GM18505 (cell line): ENCODE measurements around the gene EZH1.

Experiments
- ATAC-seq: cut with Tn5 transposase; IDR thresholded peaks from one replicate; pipeline ENCODE4 v1.9.1; 2021; ENCODE audit not compliant: unreplicated experiment
- POLR2A ChIP-seq: IDR thresholded peaks from 4 replicates; pipeline ENCODE4 v1.6.1; 2011; ENCODE audit warnings: borderline replicate concordance; ENCODE audit not compliant: insufficient read depth, insufficient read length; ENCODE audit errors: extremely low read depth

Gene EZH1

DNA sequence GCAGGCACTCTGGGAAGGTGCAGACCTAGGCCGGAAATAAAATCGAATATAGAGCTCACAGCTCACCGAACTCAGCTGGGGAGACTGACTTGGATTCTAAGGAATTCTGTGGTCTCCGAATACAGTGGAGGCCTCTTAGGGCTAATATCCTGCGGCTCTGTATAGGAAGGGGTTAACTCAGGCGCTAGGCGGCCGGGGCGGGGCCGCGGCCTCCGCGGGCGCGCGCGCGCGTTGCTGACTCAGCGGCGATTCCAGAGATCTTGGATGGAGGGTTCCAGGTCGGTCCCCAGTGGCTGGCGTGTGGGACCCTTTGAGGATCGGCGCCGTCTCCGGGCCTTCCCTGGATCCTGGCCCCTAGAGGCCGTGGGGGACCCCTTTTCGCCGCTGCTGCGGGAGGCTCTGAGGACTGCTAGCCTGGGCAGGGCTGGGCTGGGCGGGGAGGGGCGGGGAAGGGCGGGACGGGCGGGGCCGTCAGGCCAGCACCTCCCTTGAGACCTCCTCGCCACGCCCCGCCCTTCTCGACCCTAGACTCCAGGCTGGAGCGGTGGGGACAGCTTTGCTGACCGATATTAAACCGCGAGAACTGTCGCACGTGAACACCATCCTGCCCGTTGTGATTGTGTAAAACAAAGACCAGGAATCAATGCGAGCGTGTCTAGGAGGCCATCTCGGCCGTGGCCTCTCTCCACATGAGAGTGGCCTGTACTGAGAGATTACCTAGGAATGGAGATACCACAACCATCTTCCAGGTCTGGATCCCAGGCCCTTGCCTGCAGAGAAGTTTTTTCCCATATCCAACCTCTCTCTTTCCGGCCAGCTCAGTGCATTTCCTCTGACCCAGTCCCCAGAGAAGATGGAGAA, 66.7 kb downstream of the EZH1 start:
- TF ChIP-seq POLR2A: peak; percentile 66
- peak; percentile 26 for ATAC-seq

- no peak for TF ChIP-seq POLR2A
- peak; percentile 58 for ATAC-seq
These were observed 67.6 kb downstream of the EZH1 start for GRCh38 chr17:42677012-42677857.

DNA sequence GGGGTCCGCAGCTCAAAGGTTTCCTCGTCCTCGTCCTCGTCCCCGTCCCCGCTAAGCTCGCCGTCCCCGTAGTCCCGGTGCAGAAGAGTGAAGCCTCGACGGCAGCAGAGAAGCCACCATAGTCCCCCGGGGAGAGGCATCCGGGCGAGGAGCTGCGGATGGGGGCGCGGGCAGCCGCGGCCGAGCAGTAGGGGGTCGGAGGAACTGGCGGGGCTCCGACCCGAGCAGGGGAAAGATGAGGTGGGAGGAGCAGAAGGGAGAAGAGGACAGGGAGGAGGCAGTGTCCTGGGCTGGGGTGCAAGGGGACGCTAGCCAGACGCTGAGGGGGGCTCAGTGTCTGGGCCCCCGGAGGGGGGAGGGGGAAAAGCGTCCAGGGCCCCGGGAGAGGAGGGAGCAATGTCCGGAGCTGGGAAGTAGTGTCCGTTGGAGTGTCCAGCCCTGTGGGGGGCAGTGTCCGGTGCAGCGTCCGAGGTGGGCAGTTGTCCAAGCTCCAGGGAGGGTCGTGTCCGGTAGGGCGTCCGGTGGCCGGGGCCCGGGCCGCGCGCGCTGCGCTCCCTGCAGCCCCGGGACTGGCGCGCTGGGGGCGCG, 68.3 kb downstream of the EZH1 start, which contains the start of gene PLEKHH3:
PLEKHH3 (minus strand) TSS at position 571 of the 588 bp plus-strand sequence; CDS start at position 140, 431 bp downstream.
- peak; percentile 51 for TF ChIP-seq POLR2A
- ATAC-seq: no peak

DNA sequence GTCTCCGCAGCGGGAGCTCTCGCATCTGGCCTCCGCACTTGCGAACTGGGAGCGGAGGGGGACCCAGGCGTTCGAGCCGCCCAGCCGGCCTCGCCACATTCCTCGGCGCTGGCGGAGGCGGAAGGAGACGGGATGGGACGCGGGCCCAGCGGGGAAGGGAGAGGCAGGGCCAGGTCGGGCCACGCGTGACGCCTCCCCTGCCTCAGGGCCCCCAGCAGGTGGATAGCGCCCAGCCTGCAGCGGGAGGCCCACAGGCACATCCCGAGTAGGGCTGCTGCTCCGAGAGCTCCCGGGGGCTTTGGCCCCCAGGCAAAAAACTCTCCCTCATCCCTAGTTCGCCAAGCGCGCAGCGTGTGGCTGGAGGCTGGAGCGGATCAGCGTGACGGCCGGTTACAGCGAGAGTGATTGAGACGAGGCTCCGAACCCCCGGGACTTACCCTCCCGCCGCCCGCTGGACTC, 68.8 kb downstream of the EZH1 start:
- ATAC-seq: no peak
- TF ChIP-seq POLR2A: no peak

- TF ChIP-seq POLR2A: no peak
These were observed 69.4 kb downstream of the EZH1 start for GRCh38 chr17:42675348-42675964.

GRCh38 chr17:42674755-42675347, 70.0 kb downstream of the EZH1 start:
- no peak for TF ChIP-seq POLR2A
- ATAC-seq: no peak

More at GRCh38 chr17:42675348-42675964, 69.4 kb downstream of the EZH1 start:
- no peak for ATAC-seq

GRCh38 chr17:42673885-42674754, 70.7 kb downstream of the EZH1 start:
- ATAC-seq: no peak

GRCh38 chr17:42673266-42673884, 71.5 kb downstream of the EZH1 start:
- TF ChIP-seq POLR2A: no peak
- no peak for ATAC-seq

More at GRCh38 chr17:42673885-42674754, 70.7 kb downstream of the EZH1 start:
- no peak for TF ChIP-seq POLR2A

DNA sequence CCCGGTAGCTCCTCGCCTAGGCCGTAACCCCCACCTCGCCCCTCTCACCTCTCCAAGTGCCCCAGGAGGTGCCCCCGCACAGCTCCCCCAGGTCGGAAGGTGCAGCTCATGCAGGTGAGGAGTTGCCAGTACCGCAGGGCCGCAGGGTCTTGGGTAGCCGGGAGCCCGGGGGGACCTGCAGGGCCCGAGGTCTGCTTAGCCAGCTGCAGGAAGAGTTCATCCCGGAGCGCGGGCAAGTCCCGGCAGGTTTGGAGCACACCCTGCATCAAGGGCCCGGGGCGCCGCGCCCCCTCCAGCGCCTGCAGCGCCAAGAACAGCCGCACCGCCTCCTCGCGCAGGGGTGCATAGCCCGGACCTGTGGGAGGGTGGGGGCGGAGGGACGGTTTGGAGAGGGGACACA, 72.8 kb downstream of the EZH1 start:
- ATAC-seq: no peak

DNA sequence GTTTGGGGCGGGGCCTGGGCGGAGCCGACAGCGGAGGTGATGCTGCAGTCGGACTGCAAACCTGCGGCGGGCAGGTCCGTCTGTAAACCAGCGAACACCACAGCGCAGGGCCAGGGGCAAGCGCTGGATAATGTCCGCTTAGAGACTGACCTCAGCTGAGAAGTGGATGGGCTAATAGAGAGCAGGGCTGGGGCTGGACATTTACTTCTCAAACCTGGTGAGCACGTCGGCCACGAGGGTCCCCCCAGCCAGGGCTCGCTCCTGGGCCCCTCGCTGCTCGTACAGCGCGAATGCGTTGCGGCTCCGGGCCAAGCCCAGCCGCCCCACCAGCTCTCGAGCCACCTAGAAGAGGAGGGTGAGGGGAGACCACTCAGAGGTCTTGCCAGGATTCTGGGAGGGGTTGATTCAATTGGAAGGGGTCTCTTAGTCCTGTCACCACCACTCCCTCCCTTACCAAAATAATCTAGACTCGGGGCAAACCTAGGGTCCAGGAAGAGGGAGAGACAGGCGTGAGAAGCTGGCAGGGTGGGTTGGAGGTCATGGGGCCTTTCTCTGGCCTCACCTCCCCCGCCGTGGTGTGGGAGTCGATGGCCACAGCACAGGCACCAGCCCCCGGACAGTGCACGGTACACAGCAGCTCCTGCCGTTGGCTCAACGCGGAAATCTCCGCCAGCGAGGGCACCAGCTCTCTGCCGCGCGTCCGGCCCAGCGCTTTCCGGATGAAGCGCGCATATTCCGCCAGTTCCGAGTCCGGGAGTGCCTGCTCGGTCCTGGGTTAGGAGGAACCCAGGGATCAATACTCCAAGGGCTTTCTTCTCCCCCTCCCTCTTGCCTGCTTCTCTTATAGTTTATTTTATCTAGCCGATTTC, 73.8 kb downstream of the EZH1 start:
- TF ChIP-seq POLR2A: no peak
- no peak for ATAC-seq

More for the DNA sequence above, 72.8 kb downstream of the EZH1 start:
- no peak for TF ChIP-seq POLR2A

DNA sequence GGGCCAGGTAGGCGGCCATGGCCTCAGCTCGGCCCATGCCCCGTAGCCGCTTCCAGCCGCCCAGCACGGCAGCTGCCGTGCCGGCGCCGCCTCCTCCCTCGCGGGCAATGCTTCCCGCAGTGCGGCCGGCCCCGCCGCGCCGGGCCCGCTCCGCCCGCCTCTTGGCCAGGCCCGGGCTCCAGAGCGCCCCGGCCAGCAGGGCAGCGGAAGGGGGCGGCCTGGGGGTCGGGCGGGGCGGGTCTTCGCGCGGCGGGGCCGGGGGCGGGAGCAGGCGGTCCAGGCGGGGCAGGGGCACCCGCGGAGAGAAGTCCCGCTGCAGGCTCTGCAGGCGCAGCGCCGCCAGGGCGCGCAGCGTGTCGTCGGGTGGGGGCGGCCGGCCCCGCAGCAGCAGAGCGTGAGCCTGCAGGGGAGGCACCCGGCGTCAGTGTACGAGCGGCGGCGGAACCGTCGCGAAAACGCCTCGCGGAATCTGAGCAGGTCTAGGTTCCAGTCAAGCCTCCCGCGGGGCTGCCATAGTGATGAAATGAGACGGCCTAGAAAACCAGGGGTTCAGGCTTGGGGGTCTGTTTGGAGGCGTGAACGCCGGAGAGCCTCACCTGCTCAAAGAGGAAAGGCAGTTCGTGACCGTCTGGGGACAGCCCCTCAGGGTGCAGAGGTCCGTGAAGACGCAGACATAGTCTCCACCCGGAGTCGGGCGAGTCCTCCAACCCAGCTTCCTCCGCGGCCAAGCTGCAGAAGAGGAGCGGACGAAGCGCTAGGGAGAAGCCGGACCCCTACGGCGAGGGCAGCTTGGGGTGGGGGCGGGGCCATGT, 74.7 kb downstream of the EZH1 start:
- ATAC-seq: no peak
- TF ChIP-seq POLR2A: peak; percentile 16
